ENCODE results near the gene CD2.

CD2 gene

DNA sequence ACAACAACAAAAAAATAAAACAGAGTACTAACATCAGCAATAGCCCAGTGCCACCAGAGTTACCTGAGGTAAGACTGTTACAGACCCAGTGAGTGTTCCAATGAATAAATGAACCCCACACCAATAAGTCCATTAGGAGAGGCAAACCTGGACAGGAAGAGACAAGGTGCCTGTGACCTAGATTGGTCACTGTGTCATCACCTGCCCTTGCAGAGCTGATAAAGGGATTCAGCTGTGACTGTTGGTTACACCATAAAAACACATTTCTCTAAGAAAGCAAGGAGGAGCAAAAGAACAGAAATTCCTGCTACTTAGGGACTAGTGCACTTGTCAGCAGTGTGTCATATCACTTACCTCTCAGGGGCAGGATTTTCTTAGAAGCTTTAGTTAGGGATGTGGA is 37.5 kb downstream of the CD2 start:
- DNase-seq: no peak

DNA sequence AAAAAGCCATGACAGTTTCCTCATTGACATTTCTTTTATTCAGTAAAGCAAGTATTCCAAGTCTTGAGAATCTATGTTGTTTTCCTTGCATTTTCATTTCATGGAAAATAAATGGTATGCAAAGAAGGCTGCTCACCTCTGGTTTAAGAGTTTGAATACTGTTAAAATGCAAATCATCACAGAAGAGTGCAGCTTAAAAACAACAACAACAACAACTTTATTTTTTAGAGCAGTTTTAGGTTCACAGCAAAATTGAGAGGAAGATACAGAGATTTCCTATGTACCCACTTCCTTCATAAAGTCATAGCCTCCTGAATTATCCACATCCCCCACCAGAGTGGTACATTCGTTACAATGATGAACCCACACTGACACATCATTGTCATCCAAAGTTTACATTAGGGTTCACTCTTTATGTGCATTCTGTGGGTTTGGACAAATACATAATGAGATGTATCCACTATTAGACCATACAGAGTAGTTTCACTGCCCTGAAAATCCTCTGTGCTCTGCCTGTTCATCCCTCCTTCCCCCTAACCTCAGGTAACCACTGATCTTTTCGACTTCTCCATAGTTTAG is 39.2 kb downstream of the CD2 start:
- no peak for DNase-seq

DNA sequence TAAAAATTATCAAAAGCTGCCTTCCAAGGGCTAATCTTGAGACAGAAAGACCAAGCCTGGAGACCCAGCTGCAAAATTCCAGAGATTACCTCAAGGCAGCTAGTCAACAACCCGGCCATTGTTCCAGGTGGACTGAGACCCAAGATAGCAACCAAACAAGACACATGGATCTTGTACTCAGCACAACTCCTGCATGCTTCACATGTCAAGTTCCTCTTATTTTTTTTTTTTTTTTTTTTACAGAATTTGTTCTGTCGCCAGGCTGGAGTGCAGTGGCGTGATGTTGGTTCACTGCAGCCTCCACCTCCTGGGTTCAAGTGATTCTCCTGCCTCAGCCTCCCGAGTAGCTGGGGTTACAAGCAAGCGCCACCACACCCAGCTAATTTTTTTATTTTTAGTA is 40.1 kb downstream of the CD2 start:
- DNase-seq: no peak

DNA sequence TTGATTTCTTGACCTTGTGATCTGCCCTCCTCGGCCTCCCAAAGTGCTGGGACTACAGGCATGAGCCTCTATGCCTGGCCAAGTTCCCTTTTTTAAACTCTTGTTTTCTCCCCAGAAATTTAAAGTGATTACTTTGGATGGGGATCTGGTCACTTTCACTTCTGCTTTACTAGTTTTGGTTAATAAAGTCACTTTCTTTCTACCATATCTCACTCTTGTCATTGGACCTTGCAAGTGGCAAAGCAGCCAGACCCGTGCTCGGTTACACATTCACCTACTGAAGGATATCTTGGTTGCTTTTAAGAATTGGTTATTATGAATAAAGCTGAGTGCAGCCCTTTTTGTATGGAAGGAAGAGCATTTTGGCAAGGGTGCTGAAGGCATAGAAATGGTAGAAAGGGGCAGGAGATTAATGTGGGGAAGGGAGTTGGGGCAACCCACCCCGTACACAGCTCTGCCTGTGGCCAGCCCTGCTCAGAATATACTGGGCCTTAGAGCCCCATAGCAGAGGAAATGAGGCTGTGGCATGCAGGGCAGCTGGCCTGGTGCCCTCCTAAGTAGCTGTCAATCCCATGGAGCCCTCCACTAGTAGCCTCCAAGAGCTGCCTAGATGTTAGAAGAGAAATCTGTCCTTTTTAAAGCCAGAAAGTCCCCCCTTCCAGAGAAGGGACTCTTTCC is 40.7 kb downstream of the CD2 start:
- no peak for DNase-seq

DNA sequence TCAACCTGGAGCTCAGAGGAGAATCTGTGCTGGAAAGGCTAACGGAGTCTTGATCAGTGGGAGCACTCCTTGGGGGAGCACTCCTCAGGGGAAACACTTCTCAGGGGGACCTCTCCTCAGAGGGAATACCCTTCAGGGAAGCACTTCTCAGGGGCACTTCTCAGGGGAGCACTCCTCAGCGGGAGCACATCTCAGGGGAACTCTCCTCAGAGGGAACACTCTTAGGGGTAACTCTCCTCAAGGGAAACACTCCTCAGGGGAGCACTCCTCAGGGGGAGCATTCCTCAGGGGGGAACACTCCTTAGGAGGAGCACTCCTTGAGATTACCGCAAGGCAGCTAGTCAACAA is 41.2 kb downstream of the CD2 start:
- no peak for DNase-seq

DNA sequence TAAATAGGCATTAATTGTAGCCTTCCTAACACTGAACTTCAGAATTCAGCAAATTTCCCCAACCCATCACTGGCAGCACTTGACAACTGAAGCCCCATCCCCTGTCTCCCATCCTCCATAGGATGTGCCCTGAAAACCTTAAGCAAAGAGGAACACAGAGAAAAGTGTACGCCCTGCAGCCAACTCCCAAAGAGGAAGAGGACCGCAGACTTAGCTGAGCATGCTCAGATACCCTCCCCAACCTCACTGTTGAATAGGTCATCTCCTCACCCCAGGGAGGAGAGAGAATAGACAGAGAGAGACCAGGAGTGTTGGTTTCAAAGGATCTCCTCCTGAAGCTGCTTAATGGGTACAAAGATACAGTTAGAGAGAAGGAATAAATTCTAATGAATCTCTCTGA is 50.5 kb downstream of the CD2 start:
- DNase-seq: no peak

DNA sequence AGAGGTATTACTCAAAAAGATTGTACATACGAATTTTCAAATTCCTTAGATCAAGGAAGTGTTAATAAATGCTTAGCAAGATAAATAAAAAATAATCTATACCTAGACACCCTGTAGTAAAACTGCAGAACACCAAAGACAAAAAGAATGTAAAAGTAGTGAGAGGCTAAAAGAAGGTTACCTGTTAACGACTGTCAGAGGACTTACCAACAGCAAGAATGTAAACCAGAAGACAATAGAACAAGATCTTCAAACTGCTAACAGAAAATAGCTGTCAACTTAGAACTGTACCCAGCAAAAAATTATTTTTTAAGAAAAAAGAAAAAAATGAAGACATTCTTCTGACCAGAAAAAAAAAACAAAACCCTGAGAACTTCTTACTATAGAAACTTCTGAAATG is 51.2 kb downstream of the CD2 start:
- no peak for DNase-seq

DNA sequence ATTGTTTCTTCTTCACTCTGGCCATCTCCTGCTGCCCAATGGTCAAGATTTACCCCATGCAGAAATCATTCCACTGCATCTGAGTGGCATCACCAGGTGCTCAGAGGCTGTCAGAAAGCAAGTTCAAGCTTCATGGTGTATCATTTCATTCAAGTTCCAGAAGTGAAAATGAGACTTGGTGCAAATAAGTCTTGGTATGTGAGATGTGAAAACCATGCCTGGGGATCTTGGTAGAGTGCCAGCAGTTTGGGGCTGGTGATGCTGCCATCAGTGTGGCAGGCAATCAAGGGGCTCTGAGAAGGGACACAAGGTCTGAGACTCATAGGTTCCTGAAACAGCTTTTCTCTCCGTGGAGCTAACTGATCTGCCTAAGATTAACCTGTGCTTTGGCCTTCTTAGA is 52.0 kb downstream of the CD2 start:
- DNase-seq: no peak

DNA sequence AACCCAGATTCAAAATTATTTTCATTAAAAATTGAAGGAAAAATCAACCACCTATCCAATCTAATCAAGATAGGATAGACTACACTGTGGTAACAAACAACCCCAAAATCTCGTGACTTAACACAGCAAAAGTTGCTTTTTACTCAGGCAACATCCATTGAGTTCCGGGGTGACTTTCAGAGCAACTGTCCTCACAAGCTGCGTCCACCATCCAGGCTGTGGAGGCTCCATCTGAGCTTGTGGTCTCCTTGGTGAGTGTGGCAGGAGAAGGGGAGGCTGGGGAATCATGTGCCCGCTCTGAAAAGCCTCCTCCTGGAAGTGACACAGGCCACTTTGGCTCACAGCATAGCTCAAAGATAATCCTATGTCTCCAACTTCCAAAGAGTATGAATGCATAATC is 52.4 kb downstream of the CD2 start:
- no peak for DNase-seq

DNA sequence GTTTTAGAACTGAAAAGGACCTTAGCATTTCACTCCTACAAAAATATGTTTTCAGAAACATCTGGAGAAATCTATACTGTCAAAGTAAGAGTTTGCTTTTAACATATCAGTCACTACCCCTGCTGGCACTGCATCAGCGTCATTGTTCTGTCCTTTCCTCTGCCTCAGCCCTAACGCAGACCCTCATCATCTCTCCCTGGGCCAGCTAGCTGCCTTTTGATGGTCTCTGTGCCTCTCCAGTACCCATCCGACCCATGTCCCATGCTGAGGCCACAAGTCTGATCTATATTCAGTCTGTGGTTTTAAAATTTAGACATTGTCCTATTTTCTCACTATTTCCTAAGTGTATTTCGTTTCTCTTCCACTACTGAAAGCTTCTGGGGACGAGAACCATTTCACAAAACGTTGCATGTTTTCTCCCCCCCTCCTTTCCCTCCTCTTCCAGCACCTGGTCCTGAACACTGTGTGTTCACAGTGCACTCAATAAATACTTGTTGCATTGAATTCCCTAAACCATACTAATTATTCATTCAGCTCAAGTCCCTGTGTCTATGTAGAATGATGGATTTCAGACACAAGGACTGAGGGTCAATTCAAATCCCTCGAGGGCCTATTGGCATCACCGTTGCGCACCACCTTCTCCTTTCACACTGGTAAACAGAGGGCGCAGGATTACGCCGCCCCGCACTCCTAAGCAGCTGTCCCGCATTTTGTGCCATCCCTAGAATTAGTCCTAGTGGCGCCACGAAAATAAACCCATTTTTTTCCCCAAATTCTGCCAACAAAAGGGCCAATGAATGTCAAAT is 53.4 kb downstream of the CD2 start:
- DNase-seq: no peak

DNA sequence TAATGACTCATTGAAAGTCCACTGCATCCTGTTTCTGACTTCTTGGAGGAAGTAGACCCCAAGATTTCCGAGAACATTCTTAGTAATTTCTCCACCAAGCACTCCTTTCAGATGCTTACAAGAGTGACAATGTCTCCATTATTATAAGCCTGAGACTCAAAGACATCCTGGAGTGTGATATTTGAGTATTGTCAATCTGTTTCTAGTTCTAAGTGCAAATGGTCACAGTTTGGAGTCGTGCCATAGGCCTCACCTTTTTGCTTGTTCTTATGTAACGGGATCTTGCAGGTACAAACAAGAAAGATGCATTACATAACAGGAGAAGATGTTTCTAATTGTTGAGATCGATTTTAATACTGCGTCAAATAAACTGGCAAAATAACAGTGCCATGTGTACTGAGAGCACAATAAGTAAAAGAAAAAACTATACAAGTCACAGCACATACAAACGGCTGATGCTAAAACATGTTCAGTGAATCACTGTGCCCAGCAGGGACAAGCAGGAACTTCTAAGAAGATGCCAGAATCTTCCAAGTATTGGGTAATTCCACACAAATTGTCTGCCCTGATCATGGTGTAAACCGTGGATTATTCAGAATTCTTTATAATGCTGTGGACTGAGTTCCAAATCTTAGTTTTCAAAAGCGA is 54.1 kb downstream of the CD2 start:
- DNase-seq: no peak

DNA sequence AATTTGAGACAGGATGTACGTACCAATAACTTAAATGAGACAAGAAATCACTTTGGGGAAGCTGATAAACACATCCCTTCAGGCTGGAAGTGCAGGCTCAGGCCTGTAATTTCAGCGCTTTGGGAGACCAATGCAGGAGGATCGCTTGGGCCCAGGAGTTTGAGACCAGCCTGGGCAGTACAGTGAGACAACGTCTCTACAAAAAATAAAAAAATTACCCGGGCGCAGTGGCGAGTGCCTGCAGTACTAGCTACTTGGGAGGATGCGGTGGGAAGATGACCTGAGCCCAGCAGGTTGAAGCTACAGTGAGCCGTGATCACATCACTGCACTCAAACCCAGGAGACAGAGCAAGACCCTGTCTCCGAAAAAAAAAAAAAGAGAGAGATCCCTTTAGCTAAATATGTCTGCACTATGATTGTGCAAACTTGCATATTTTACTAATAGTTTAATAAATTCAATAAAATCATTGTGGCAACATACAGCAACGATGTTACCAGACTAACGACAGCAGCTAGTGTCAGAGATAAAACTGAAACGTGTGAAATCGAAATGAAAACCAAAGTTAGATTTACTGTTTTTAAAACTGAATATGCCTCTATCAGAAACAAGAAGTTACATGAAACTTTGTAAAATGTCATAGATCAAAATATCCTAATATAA is 54.7 kb downstream of the CD2 start:
- no peak for DNase-seq

DNA sequence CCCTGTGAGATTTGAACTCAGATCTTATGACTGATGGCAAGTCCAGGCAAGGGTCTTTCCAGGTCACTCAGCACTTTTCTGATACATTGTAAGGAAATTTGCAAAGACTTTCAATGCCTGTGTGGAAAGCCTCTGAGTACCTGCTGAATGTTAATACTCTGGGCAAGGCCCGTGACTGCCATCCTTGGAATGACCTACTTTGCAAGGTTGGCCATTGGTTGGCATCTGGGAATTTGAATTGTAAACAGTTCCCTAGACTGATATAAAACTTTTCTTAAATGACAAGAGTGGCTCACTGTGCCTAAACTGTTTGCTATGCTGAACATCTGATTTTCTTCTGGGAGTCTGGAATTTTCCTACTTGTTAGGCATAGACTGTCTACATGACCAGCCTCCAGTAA is 57.1 kb downstream of the CD2 start:
- no peak for DNase-seq

DNA sequence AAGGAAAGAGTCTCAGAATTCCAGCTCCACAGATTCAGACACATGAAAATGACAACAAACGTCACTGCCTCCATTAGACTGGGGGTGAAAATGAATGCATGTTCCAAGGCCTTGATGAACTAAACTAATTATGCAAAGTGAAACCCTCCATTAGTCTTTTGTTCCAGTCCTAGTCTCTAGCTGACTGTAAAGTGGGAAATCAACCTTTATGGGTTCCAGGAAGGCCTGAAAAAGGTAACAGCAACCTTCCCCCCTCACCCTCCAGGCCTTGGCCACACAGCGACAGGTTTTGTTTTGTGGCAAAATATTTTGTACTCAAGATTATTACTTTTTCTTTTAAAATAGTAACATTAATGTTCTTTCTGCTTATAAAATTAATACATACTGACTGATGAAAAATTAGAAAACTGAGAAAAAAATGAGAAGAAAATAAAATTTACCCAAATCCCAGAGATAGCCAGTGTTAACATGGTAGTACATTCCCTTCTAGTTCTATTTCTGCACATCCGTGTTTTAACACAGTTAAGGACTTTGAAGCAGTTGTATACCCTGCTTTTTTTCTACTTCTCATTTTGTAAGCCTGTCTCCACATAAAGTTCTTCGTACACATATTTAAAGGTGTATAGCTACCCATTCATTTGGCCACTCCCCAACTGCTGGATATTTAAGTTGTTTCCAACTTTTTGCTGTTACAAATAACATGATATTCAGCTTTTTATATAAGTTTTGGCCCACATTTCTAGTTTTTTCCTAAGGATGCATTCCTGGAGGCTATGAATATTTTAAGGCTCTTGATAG is 60.9 kb downstream of the CD2 start:
- DNase-seq: no peak

DNA sequence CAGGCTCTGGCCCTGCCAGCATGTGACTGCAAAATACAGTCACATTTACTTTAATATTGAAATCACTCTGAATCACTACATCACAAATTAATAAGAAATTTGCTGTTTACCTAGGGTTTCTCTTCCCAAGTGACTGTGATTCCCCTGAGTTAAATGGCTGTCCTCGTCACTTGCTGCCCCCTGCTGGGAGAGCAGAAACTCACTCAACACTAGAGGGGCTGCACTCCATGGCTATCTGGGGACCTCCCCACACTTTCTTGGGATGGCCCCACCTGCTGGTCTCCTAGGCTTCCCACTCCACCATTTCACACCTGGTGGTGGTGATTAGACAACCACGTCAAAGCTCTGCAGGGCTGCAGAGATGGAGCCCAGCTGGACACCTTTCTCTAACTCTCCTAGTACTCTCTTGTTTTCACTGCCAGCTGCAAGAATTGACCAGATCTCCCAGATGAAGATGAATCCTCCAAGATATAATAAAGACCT is 63.4 kb downstream of the CD2 start:
- DNase-seq: peak; percentile 42
